Thyroid gland (tissue), 4 donors: ENCODE results near the gene LCN10.

ENCODE experiments used
- POLR2A ChIP-seq, 2 donors: fragments of 450-650 bp; IDR thresholded peaks; one replicate each; pipeline ENCODE4 v1.6.1; 2017; ENCODE audit warnings: antibody characterized with exemption in 2 of 2, mild to moderate bottlenecking in 2 of 2, moderate library complexity in 1 of 2
- TF ChIP-seq, protein P1 (sequence below), 6 experiments: fragments of 200-600 bp in 3 of 6; fragments of 450-650 bp in 3 of 6; sonication (generic) in 3 of 6; IDR thresholded peaks; one replicate each; pipeline ENCODE4 v1.5.1; 2016 to 2019; ENCODE audit warnings: antibody characterized with exemption in 6 of 6, mild to moderate bottlenecking in 2 of 6, inconsistent platforms in 1 of 6, moderate library complexity in 1 of 6

- TF ChIP-seq, protein P1, sequence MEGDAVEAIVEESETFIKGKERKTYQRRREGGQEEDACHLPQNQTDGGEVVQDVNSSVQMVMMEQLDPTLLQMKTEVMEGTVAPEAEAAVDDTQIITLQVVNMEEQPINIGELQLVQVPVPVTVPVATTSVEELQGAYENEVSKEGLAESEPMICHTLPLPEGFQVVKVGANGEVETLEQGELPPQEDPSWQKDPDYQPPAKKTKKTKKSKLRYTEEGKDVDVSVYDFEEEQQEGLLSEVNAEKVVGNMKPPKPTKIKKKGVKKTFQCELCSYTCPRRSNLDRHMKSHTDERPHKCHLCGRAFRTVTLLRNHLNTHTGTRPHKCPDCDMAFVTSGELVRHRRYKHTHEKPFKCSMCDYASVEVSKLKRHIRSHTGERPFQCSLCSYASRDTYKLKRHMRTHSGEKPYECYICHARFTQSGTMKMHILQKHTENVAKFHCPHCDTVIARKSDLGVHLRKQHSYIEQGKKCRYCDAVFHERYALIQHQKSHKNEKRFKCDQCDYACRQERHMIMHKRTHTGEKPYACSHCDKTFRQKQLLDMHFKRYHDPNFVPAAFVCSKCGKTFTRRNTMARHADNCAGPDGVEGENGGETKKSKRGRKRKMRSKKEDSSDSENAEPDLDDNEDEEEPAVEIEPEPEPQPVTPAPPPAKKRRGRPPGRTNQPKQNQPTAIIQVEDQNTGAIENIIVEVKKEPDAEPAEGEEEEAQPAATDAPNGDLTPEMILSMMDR (IDR thresholded peaks at IDR 0.05): no peak
- no peak for TF ChIP-seq POLR2A (IDR thresholded peaks at IDR 0.05)
Observed at GRCh38 chr9:136745389-136746154, 2.8 kb upstream of the LCN10 start.
